NCI-H446 treated with DMSO at 0.1 percent for 48 hours (cell line): ENCODE measurements around the gene RAB40C.

Experiments used
- DNase-seq: peaks from one replicate; lab custom pipeline; 2025; lab: John Stamatoyannopoulos, UW

Gene RAB40C

DNA sequence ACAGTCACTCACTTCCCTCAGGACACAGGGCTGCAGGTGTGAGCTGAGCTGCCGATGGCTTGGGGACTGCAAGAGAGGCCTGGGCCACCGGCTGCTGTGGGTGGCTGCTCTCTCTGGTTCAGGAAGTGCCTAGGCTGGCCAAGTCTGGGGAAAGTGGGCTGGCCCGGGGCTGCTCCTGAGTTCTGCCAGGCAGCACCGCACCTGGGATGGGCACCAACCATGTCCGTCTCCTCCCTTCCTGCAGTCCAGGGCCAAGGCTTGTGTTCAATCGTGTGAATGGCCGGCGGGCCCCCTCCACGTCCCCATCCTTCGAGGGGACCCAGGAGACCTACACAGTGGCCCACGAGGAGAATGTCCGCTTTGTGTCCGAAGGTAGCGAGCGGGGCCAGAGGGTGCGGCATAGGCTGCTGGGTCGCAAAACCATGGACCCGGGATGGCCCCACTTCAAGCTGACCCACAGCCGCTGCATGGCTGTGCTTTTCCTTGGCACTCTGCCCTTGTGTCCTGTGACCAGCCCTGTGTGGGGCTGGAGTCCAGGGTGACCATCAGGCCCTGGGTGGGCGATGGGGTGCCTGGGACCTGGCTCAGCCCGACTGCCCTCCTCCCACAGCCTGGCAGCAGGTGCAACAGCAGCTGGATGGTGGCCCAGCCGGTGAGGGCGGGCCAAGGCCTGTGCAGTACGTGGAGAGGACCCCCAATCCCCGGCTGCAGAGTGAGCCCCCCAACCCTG, 57.5 kb downstream of the RAB40C start:
- no peak for DNase-seq

DNA sequence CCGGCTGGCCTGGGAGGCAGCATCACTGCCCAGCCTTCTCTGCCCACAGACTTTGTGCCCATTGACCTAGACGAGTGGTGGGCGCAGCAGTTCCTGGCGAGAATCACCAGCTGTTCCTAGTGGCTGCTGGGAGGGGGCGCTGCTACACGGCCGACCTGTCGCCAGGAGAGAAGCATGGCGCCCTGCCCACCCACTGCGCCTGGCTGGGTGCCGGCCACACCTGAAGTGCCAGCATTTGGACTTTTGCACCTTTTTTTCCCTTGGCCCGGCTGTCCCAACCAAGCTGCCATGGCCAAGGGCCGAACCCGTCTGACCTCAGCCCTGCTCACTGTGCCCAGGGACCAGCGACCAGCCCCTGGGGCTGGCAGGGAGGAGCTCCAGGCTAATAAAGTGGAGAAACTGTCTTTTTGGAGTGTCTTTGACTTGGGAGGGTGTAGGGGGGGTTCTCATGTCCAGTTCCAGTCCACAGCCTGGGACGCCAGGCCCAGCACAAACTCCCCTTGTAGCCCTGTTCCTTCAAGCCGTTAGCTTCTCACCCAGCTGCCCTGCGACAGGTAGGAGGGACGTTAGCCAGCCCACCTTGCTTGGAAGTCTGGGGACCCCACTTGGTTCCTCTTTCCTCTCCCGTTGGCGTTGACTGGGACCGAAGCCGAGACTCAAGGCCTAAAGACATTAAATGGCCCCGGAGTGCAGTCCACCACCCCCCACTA, 58.4 kb downstream of the RAB40C start:
- DNase-seq: peak; percentile 10

DNA sequence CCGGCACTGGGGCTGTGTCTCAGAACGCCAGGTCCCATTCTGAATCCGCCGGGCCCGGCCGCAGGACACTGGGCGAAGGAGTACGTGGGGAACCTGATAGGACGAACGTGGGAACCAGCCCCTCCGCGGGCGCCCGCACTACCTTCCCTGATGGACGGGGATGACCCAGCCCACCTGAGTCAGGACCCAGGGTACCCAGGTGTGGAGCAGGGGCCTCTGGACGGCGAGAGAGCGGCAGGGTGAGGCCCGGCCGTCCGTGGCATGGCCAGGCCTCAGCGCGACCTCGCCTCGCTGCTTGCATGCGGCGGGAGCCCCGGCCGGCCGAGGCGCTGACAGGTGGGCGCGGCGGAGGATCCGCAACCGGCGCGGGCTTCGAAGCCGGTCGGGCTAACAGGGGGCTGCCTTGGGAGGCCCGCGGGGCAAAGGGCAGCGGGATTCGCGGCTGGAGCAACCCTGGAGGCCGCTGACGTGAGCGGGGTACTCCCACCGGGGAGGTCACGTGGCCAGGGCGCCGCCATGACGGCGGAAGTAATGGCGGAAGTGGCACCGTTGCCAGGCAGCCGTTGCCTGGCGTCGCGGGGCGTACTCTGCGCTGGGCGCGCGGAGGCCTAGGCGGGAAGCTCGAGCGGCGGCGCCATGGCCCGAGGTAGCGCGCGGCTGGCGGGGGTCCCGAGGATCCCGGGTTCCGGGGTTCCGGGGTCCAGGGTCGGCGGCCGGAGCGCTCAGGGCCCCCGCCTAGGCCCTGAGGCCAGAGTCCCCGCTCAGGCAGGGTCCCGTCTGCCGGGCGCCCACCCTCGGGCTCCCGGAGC, 59.1 kb downstream of the RAB40C start, which contains the start of gene WDR90:
Gene WDR90 (plus strand): TSS at position 585 of the 809 bp plus-strand sequence. CDS start 52 bp downstream, at position 637.
- DNase-seq: peak; percentile 70

DNA sequence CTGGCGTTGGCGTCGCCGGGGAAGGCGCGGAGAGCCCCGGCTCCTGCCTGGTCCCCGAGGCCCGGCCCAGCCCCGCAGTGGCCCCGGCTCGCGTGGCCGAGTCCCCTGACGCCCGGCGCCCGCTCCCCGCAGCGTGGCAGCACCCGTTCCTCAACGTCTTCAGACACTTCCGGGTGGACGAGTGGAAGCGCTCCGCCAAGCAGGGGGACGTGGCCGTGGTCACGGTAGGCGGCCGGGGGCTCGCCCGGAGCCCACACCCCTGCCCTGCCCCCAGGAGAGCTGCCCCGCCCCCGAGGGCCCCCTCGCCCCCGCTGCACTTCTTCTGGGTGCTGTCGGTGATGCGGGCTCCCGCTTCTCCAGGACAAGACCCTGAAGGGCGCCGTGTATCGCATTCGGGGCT, 59.8 kb downstream of the RAB40C start:
- DNase-seq: no peak

DNA sequence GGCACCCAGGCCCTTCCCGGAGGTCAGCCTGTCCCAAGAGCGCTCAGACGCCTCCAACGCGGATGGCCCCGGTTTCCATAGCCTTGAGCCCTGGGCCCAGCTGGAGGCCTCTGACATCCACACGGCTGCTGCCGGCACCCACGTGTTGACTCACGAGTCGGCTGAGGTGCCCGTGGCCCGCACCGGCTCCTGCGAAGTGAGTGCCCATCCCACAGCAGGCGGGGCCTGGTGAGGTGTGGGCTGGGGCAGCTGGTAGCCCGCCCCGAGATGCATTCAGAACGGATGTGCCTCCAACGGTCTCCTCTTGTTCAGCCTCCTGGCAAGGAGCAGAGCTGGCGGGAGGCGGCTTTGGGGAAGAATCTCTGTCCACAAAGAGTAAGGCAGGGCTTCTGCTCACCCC, 62.0 kb downstream of the RAB40C start:
- no peak for DNase-seq

DNA sequence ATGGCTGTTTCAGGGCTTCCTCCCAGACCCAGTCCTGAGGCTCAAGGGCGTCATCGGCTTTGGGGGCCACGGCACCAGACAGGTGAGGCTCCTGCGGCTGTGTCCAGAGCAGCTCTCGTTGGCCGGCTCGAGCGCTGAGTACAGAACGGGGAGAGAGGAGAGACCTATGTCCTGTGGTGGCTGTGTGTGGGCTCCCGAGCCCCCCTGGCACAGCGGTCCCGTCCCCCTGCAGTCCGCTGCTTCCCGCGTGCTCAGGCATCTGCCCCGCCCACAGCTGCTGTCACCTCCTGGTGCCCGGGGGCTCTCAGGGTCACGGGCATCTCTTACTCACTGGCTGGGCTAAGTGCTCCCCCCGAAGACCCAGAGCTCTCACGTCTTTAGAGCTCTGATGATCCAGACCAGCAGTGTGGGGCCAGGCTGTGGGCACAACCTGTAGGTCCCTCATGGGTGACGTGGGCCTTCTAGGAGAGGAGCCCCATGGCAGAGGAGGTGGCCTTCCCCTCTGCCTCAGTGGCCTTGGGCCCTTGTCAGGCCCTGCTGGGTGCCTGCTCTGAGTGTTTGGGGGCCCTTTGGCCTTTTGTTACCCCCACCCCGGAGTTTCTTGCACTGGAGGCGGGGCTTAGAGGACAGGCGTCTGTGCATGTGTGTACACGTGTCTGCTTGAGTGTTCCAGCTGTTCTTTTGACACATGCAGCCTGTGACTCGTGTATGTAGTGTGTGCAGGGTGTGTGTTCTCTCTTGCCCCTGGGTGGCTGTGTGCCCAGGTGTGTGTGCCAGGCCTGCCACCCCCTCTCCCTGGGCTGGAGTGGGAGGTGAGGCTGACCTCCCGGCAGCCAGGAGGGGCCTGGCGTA, 62.8 kb downstream of the RAB40C start:
- no peak for DNase-seq

DNA sequence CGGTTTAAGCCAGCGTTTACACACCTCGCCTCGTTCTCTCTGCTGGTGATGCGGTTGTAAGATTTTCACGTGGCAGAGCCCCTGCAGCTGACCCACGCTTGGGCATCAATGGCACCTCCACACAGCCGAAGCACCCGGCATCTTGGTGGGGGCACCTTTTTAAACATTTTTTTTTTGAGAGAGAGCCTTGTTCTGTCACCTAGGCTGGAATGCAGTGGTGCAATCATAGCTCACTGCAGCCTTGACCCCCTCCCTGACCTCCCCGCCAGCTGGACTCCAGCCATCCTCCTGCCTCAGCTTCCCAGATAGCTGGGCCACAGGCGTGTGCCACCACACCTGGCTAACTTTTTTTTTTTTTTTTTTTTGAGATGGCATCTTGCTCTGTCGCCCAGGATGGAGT, 64.2 kb downstream of the RAB40C start:
- no peak for DNase-seq

DNA sequence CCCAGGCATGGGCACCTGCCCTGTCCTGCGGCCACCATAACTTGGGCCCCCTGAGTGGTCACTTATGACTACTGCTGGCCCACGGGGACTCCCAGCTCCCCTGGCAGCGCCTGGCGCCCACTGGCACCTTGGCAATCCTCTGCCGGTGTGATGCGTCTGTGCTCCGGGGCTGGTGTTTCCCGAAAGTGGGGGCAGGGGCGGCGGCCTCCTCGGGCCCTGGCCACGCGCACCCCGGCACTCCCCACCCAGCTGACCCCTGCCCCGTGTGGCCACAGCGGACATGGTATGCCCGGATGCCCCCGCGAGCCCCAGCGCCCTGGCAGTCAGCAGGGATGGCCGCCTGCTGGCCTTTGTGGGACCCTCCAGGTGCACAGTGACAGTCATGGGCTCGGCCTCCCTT, 67.6 kb downstream of the RAB40C start:
- no peak for DNase-seq

DNA sequence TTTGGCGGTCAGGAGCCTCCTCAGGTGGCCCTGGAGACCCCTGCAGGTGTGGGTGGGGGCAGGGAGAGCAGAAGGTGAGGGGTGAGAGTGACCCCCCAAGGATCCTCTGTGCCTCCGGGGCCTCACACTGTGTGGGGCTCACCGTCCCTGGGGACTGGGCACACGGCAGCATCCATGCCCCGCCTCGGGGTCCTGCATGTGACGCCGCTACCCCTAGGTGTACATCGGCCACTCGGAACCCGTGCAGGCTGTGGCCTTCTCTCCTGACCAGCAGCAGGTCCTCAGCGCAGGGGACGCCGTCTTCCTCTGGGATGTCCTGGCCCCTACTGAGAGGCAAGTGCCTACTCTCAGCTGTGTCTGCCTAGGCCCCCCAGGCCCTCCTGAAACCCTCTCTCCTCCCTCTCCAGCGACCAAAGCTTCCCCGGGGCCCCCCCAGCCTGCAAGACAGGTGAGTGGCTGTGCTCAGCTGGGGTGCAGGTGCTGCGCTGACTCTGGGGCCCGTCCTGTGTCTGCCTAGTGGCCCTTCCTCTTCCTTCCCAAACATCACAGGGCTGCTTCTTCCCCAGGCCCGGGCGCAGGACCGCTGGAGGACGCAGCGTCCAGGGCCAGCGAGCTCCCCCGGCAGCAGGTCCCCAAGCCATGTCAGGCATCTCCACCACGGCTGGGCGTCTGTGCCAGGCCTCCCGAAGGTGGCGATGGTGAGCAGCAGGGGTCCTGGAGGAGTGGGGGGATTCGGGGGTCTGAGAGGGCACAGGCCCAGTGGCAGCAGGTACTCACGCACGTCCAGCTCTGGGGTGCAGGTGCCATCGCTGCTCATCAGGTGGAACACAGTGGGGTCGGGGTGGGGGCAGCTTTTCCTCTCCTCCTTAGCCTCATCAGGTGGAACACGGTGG, 69.1 kb downstream of the RAB40C start:
- DNase-seq: no peak

DNA sequence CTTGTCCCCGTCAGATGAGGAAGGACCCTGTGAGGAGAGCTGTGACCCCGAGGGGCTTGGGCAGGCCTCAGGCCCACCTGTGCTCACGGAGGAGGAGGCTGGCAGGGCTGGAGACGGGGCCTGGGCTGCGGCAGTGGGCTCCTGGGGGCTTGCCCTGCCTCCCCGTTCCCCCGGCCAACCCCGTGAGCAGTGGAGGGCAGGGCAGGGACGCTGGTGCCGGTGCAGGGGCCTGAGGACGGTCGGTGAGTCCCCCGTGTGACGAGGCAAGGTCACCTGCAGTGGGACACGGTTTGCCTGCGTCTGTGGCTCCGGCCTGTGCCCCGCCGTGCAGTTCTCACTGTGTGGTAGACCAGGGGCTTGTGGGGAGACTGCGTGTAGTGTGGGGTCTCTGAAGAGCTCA, 69.8 kb downstream of the RAB40C start:
- DNase-seq: no peak

DNA sequence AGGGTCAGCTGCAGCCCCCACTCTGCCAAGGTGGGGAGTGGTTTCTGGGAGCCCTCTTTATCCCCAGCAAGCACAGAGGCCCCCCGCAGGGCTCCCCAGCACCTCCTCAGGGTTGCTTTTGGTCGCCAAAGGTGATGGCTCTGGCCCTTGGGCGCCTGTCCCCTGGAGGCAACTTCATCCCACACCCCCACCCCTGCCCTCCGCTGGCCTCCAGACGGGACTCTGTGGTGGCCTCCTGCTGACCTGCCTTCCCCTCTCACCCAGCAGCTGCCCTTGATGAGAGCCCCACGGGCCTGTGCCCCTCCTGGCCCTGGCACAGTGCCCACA, 70.2 kb downstream of the RAB40C start:
- no peak for DNase-seq

DNA sequence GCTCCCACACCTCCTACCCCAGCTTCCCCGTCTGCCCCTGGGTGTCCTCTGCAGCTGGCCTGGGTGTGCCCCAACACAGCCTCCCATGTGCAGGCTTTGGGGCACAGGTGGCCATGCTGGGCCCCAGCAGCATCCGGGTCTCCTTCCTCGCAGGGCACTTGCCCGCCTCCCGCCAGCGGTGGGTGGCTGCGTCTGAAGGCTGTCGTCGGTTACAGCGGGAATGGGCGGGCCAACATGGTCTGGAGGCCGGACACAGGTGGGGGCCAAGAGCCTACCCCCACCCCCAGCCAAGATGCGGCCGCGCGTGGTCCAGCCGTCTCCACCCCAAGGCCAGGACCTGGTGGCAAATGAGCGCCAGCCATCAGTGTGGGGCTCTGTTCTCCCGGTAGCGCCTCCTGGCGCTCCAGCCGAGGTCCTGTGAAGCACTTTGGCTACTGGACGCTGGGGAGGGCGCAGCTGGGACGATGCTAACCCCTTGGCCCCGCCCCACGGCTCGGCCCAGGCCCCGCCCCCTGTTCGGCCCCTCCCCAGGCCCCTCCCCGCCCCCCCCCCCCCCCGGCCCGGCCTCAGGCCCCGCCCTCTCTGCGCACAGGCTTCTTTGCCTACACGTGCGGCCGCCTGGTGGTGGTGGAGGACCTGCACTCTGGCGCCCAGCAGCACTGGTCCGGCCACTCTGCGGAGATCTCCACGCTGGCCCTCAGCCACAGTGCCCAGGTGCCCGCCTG, 70.8 kb downstream of the RAB40C start:
- DNase-seq: no peak

DNA sequence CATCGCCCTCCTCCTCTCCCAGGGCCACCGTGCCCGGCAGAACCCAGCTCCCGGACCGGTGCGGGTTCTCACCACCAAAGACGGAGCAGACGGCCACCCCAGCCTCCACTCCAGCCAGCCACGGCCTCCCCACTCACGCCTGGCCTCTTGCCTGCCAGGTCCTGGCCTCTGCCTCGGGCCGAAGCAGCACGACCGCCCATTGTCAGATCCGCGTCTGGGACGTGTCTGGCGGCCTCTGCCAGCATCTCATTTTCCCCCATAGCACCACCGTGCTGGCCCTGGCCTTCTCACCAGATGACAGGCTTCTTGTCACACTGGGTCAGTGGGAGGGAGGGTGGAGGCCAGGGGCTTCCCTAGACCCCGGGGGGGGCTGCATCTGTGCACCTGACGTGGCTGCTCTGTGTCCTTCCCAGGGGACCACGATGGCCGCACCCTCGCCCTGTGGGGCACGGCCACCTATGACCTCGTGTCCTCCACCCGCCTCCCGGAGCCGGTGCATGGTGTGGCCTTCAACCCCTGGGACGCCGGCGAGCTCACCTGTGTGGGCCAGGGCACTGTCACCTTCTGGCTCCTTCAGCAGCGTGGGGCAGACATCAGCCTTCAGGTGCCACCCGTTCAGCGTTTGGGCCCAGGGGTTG, 71.4 kb downstream of the RAB40C start:
- DNase-seq: no peak

DNA sequence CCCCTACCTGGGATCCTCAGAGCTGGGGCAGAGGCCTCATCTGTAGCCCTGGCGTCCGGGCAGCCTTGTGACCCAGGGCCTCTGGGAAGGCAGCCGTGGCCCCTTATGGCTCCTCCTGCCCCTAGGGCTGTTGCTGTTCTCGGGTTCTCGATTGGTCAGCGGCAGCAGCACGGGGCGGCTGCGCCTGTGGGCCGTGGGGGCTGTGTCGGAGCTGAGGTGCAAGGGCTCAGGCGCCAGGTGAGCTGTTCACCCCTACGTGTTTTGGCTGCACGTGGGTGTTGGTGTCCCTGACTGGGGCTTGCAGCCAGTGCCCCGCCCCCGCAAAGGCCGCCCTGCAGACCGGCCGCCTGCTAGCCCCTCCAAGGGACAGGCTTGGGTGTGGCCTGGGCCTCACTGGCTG, 72.2 kb downstream of the RAB40C start:
- DNase-seq: no peak

DNA sequence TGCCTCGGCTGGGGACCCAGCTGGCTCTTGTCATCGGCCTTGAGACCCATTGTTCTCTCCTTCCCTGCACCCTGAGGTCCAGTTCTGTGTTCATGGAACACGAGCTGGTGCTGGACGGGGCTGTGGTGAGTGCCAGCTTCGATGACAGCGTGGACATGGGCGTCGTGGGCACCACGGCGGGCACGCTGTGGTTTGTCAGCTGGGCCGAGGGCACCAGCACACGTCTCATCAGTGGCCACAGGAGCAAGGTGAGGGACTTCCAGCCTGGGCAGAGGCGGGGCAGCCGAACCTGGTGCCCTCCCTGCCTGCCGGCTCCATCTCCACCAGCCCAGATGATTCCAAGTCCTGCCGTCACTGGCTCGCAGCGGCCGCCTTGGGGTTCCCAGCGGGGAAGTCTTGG, 72.7 kb downstream of the RAB40C start:
- DNase-seq: no peak

DNA sequence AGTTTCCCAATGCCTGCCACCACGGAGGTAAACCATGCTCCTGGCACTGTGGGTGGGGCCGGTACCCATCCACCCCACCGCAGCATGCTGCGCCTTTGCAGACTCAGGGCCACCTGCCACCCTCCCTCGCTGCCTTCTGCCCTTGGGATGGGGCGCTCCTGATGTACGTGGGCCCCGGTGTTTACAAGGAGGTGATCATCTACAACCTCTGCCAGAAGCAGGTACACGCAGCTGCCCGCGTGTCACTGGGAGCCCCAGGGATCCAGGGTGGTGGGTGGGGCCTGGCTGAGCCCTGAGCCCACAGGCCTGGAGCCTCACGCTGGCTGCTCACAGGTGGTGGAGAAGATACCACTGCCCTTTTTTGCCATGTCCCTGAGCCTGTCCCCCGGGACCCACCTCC, 76.7 kb downstream of the RAB40C start:
- DNase-seq: no peak

DNA sequence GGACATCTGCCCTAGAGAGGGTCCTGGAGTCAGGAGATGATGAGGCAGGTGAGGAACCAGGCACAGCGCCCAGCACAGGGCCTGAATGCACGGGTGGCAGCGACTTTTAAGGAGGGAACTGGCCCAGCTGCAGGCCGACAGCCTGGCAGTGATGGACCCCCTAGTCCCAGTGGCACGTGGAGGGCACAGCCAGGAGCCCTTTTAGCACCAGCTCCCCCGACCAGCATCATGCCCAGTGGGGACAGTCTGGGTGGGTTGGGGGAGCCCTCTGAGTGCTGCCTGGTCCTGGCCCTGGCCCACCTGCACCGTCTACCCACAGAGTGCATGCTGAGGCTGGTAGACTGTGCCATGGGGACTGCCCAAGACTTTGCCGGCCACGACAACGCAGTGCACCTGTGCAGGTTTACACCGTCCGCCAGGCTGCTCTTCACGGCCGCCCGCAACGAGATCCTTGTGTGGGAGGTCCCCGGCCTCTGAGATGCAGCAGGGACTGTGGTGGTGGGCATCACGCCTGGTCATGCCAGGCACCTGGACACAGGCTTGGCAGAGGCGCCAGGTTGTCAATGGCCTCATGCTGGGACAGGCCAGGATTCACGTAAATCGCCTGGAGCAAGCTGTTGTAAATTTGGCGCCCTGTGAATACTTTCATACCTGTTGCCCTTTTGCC, 77.4 kb downstream of the RAB40C start:
- DNase-seq: no peak

DNA sequence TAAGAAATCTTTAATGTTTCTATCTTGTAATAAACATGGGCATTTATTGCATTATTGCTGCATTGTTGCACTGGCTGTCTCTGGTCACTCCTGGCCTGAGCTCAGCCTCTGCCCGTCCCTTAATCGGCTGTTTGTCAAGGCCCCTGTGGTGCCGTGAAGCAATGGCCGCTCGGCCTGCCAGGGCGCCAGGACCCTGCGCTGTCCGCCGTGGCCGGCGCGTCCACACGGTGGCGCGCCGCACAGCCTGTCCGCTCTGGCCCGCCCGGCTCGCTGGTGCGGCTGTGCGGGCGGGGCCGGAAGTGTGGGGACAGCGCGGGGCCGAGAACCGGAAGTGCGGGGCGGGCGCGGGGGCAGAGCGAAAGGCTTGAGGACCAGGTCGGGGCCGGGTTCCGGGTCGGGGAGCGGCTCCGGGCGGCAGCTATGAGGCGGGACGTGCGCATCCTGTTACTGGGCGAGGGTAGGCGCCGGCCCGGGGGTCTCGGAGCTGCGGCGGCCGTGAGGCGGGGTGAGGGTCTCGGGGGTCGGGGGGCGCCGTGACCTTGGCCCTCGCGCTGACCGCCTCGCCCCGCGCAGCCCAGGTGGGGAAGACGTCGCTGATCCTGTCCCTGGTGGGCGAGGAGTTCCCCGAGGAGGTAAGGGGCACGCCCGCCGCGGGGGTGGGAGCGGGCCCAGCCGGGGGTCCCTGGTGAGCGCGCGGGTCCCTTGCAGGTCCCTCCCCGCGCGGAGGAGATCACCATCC, 78.1 kb downstream of the RAB40C start, which contains the start of gene RHOT2:
Gene RHOT2 (plus strand): TSS at position 353 of the 739 bp plus-strand sequence. CDS start 68 bp downstream, at position 421.
- DNase-seq: peak; percentile 69
